Stimulated activated CD8-positive, alpha-beta memory T cell treated with anti-CD3 and anti-CD28 coated beads, Interleukin-15, amount 100 ng/mL, for 4 hours (primary cell): ENCODE measurements around the gene DARS1.

ENCODE experiments used
- DNase-seq, 2 donors: peaks; one replicate each; pipeline ENCODE4 v3.0.0-alpha.2; 2020; ENCODE audit warnings: low read depth in 2 of 2

The DARS1 gene

GRCh38 chr2:136016427-136016826, 31.0 kb upstream of the DARS1 start:
- DNase-seq, result no peak

GRCh38 chr2:136015699-136016098, 30.3 kb upstream of the DARS1 start:
- no peak for DNase-seq

GRCh38 chr2:136014411-136014810, 29.0 kb upstream of the DARS1 start:
- DNase-seq, result no peak

- DNase-seq, result no peak
Measured at GRCh38 chr2:136013955-136014354, 28.5 kb upstream of the DARS1 start.

DNA sequence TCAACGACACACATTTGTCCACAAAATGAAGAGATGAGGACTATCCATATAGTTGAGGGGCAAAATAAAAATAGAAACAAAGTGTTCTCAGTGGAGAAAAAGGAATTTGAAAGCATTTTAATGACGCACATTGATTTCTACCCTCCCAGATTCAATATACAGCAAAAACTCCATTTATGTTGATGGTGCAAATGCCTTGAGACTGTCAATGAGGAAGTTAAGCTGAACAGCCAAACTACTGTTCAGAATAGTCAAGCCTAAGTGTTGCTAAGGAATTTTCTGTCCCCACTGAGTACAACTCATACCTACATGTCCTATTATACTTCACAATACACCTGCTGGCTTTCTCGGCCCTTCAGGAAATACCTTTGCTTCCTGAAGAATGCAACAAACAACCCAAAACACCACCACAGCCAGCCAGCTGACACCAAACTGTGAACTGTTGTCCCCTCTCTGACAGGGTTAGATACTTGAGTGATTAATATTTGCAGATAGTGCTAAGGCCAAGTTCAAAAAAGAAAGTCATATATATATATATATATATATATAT, 27.8 kb upstream of the DARS1 start:
- DNase-seq, result no peak

DNA sequence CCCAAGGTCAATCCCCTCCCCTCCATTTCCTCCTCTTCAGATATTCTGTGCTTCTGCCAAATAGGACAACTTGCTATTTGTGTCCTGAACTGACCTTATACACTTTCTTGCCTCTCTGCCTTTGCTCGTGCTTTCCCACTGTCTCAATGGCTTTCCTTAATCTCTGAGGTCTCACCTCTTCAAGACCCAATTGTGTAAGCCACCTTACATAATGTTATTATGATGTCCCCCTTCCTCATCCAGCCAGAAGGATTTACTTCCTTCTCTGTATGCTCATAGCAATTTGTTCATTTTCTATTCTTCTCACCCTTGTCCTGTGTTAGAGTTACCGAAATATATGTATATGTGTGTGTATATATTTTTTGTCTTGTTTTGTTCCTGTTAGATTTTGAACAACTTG, 26.9 kb upstream of the DARS1 start:
- no peak for DNase-seq

- DNase-seq, result no peak
Measured at GRCh38 chr2:136010126-136010525, 24.7 kb upstream of the DARS1 start.

DNA sequence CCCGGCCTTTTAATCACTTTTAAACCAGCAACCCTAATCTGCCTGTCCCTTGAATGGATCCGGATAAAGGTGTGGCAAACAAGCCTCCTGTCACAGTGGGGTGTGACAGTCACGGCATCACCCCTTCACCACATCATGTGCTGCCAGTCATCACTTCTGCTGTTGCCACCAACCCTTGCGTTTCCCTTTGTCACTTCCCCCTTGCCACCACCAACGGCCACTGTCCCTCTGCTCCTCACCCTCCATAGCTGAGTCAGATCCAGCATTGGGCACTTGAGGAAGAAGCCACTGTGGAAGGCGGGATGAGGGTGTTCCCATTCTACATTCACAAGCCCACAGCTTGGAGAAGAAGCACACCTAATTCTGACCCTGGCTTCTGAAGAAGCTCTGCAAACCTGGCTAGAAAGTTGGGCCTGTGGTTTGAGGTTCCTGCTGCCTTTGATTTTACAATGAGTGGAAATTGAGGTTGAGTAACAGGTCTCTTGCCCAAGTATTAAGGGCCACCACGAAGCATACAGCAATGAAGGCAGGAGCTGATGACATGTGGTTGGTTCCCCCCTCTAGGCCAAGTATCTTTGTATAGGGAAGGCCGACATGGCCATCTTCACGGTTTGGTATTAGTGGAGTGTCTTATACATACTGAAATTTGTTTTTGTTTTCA, 22.9 kb upstream of the DARS1 start:
- DNase-seq, result peak; percentile 28 to 42

DNA sequence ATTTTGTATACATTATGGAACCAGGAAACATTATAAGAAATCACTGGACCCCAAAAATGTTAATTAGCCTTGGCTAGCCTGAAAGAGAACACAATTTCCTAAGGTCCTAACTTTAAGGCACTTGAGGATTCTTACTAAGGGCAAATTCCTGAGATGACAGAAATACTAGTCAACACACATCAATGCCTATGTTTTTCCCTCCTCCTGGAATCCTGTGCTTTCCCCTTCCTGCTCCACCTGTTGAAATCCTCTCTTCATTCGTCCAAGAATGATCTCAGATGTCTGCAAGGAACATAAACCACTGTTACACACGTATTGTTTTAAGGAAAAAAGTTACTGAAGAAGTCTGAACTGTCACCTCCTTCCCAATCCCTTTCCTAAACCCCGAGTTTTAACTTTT, 21.2 kb upstream of the DARS1 start:
- no peak for DNase-seq

- DNase-seq, result no peak
Measured at GRCh38 chr2:136005462-136006196, 20.2 kb upstream of the DARS1 start.

DNA sequence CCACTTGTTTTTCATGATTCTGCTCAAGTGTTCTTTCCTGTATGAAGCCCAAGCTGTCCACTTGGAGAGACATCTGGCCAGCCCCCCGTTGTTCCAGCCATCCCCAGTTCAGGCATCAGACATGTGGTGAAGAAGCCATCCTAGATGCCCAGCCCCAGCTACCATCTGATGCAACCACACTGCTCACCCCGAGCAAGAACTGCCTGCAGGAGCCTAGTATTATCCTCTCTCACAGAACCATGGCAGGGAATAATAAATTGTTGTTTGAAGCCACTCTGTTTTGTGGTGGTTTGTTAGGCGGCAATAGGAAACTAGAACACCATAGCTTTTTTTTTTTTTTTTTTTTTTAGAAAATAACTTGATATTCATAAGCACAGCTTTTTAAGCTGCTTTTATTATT, 19.5 kb upstream of the DARS1 start:
- no peak for DNase-seq

GRCh38 chr2:136001131-136001530, 15.7 kb upstream of the DARS1 start:
- DNase-seq, result no peak

GRCh38 chr2:136000502-136000901, 15.1 kb upstream of the DARS1 start:
- DNase-seq, result no peak

- DNase-seq, result no peak
Measured at GRCh38 chr2:135999899-136000298, 14.5 kb upstream of the DARS1 start.

GRCh38 chr2:135998879-135999278, 13.5 kb upstream of the DARS1 start:
- DNase-seq, result no peak

GRCh38 chr2:135997380-135997779, 12.0 kb upstream of the DARS1 start:
- no peak for DNase-seq

DNA sequence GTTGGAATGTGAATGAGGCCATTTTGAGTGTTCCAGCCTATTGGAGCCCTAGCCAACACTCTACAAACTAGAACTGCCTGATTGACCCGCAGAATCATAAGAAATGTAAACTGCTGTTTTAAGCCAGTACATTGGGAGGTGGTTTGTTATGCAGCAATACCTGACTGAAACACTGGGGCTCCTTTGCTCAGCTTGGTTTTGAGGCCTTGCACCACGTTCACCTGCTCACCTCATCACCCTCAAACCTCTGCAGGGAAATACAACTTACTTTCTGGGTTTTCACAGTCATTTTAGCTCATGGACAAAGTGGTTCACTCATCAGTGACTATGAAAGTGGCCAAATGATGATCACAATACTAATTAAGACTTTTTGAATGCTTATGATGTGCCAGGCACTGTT, 10.9 kb upstream of the DARS1 start:
- no peak for DNase-seq

DNA sequence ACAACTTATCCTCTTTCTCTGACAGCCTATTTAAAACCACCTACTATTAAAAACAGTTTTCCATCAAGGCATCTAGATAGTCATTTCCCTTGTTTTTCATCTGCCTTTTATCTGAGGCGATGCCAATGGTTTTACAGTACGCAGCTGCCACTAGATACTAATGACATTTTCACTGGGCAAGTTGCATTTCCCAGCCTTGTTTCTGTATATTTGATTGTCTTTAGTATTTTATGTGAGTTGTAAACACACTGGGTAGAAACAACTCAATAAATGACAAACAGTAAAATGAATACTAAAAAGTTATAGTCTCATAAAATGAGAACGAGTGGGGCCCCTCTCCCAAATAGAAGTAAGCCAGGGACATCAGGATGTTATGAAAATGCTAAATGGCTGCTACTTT, 8.9 kb upstream of the DARS1 start:
- DNase-seq, result no peak

DNA sequence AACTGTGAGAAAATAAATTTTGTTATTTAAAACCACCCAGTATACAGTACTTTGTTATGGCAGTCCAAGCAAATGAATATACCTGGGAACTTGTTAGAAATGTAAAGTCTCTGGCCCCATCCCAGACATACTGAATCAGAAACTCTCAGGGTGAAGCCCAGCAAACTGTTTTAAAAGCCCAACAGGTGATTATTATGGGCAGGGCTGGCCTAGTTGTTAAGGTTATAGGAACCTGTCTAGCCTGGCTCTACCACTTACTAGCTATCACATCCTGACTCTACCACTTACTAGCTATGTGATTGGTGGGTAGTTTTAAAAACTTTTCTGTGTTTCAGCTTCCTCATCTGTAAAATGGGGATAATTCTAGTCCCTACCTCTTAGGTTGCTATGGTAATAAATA, 8.0 kb upstream of the DARS1 start:
- DNase-seq, result no peak

GRCh38 chr2:135991861-135992260, 6.4 kb upstream of the DARS1 start:
- DNase-seq, result no peak

- DNase-seq, result no peak
Measured at GRCh38 chr2:135987441-135987840, 2.0 kb upstream of the DARS1 start.

DNA sequence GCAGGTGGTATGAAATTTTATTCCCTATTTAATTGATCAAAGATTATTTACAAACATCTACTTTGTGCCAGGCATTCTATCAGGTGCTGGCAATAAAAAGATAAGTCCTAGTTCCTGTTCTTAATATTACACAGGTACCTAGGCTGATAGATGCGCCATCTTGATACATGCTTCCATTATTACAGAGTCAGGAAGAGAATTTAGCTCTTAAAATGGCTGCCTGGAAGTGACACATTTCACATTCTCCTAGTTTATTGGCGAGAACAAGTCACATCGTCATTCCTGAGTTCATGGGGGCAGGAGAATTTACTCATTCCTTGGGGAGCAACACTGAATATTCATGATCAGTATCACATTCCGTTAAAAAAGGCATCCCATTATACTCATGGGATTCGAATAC, 1.1 kb upstream of the DARS1 start:
- no peak for DNase-seq

- DNase-seq, result peak; percentile 60
Measured at GRCh38 chr2:135985826-135986393, 484 bp upstream of the DARS1 start.
